HL-60 (cell line): ENCODE results near the gene CALU.

Experiments used
- CTCF ChIP-seq: IDR thresholded peaks from one replicate; pipeline ENCODE4 v1.5.1; 2011; ENCODE audit warnings: low read length, control low read depth, inconsistent platforms; ENCODE audit not compliant: insufficient read depth
- POLR2AphosphoS5 ChIP-seq: IDR thresholded peaks from 2 replicates; pipeline ENCODE4 v1.6.1; 2012; ENCODE audit warnings: low read depth
- REST ChIP-seq: IDR thresholded peaks from 2 replicates; pipeline ENCODE4 v1.6.1; 2012; ENCODE audit warnings: low read depth; ENCODE audit not compliant: insufficient replicate concordance
- SPI1 ChIP-seq: IDR thresholded peaks from 2 replicates; pipeline ENCODE4 v1.6.1; 2012; ENCODE audit warnings: low read depth, mild to moderate bottlenecking, borderline replicate concordance

- no peak for TF ChIP-seq POLR2AphosphoS5
- no peak for TF ChIP-seq CTCF
- no peak for TF ChIP-seq SPI1
- TF ChIP-seq REST, result no peak
Measured at GRCh38 chr7:128707752-128708151, 31.4 kb upstream of the CALU start.
